Activated naive CD4-positive, alpha-beta T cell treated with anti-CD3 and anti-CD28 coated beads, Interleukin-2, amount 50 U/mL, for 72 hours (primary cell): ENCODE data around the gene DHRS2. TPM values are rescaled to one million over a fixed set of nuclear protein-coding genes. Genes with fewer than 3 reads are reported as not detected.
A peak's percentile ranks its signal among the peaks of the same experiment; 100 is the strongest.

Source experiments
- ATAC-seq, 2 donors: fragments of 150-1000 bp; cut with Tn5 transposase; 2 replicates each; pipeline ENCODE4 v1.10.0; 2021; ENCODE audit warnings: mild to moderate bottlenecking in 2 of 2, moderate library complexity in 2 of 2
- DNase-seq, 2 donors: peaks; one replicate each; pipeline ENCODE4 v3.0.0; 2021 to 2022; ENCODE audit warnings: low spot score in 2 of 2
- H3K27ac Mint-ChIP-seq, 2 donors: one replicate each; pipeline ENCODE4 v1.8.0; 2022; ENCODE audit warnings: mild to moderate bottlenecking in 2 of 2, mixed read lengths in 2 of 2
- H3K36me3 Mint-ChIP-seq, 2 donors: one replicate each; pipeline ENCODE4 v1.8.0; 2022; ENCODE audit warnings: mixed read lengths in 2 of 2
- H3K9me3 Mint-ChIP-seq, 2 donors: one replicate each; pipeline ENCODE4 v1.8.0; 2022; ENCODE audit warnings: mixed read lengths in 2 of 2
- total RNA-seq, 2 donors: library from RNA; stranded (reverse); gene quantifications; one replicate each; pipeline ENCODE4 v1.2.3, GENCODE V29; 2022

The DHRS2 gene
- total RNA-seq, 2 donors from 2014 or later, result 1.1 to 1.3 TPM

DNA sequence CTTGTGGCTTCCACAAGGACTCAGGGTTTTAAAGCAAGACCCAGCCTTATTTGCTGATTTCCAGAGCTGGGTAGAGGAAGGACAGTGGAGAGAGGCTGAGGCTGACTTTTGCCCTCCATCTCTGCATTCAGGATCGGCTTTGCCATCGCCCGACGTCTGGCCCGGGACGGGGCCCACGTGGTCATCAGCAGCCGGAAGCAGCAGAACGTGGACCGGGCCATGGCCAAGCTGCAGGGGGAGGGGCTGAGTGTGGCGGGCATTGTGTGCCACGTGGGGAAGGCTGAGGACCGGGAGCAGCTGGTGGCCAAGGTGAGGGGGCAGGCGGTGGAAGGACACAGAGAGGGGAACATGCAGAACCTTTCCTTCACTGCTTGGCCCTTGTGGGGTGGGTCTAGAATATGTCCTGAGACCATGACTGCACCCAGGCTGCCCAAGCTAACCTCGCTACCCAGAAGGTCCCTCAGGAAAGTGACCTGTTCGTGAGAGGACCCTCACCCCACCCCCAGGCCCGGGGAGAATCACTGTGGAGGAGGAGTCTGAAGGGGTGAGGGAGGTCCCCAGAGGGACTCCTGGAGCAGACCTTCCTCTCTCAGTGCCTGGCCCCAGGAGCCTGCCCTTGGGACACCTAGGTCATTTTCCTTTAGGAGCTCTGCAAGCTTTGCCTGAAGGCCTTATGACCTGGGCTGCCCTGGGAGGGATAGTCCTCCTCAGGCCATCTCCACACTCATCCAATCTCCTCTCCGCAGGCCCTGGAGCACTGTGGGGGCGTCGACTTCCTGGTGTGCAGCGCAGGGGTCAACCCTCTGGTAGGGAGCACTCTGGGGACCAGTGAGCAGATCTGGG lies 3.1 kb downstream of the DHRS2 start:
- Mint-ChIP-seq H3K9me3 (peaks cover 0 to 5% of the 10 kb centered on the region in 2 donors), H3K27ac (no peak overlapping the region), H3K36me3 (no peaks in the 10 kb centered on the region)
- ATAC-seq (no peak), DNase-seq (no peak)

GRCh38 chr14:23639891-23640523 lies 3.8 kb downstream of the DHRS2 start:
- H3K9me3 Mint-ChIP-seq, result peaks cover 0 to 5% of the 10 kb centered on the region in 2 donors
- no peaks in the 10 kb centered on the region for H3K36me3 Mint-ChIP-seq
- DNase-seq (no peak), ATAC-seq (no peak)
- H3K27ac Mint-ChIP-seq, result no peak overlapping the region

GRCh38 chr14:23640524-23641141 lies 4.5 kb downstream of the DHRS2 start:
- DNase-seq (no peak), ATAC-seq (no peak)
- H3K9me3 Mint-ChIP-seq, result peaks cover 0 to 5% of the 10 kb centered on the region in 2 donors
- no peaks in the 10 kb centered on the region for H3K36me3 Mint-ChIP-seq
- H3K27ac Mint-ChIP-seq, result no peak overlapping the region

DNA sequence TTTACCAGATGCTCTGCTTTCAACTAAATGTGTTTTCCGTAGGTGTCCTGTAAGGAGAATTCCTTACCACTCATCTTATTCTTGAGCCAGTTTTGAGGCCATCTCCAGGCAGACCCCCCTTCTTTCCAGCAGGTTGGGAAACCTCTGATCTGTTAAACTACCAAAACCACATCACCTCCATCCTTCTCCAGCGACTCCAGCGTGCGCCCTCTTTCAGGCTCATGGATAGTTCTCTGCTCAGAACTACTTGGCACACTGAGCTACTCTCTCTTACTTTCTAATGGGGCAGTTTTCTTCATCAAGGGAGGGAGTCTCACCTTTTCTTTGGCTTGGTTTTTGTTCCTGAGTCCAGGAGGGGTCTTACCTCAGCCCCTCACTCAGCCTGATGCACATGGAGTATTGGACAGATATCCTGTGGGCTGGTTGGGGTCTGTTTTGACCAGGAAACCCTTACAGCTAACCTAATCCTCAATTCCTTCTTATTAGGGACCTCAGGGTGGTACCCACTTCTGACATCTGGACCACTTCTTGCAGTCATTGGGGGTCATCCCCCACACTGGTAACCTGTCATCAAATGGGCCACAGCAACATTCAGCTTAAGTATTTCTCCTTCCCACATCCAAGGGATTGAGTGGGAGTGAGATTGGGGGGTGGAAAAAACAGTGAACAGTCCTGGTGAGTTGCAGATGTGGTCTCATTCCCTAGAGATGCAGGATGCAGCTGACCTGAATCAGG lies 5.2 kb downstream of the DHRS2 start:
- DNase-seq, result no peak
- Mint-ChIP-seq H3K27ac (no peak overlapping the region), H3K36me3 (no peaks in the 10 kb centered on the region), H3K9me3 (peaks cover 0 to 5% of the 10 kb centered on the region in 2 donors)
- no peak for ATAC-seq

DNA sequence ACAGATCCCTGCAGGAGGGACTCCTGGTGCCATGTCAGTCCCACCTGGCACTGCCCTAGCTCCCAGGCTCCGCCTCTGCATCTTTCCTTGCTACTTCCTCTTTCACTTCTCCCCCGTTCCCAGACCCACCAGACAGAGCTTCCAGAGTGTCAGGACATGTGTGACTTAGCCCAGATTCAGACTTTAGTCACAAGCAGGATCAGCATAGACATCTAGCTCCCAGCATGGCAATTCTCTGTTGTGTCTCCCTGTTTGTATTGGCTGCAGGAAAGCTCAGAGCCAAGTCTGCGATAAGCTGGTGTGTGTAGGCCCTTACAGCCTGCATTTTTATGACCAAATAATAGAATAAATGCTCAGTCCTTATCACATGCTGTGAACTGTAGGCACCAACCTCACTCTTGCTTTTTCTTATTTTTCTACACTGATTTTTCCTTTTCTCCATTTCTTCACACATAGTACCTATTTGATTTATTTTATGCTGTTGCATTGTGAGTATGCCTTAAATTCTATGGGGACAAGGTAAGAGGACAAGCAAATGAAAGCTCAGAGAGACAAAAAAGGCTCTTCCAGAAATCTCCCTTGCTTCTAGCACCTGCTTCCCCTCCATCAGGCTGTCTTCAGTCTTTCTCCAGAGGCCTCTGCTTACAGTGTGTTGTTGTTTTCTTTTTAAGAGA lies 5.9 kb downstream of the DHRS2 start:
- no peak for ATAC-seq
- DNase-seq, result no peak
- H3K9me3 Mint-ChIP-seq, result peaks cover 0 to 2% of the 10 kb centered on the region in 2 donors

GRCh38 chr14:23643533-23644194 lies 7.5 kb downstream of the DHRS2 start:
- DNase-seq, result no peak
- Mint-ChIP-seq H3K9me3 (no peaks in the 10 kb centered on the region), H3K36me3 (no peaks in the 10 kb centered on the region), H3K27ac (no peak overlapping the region)
- ATAC-seq, result no peak

More for the DNA sequence above, 5.9 kb downstream of the DHRS2 start:
- Mint-ChIP-seq H3K27ac (no peak overlapping the region), H3K36me3 (no peaks in the 10 kb centered on the region)

GRCh38 chr14:23644195-23644918 lies 8.2 kb downstream of the DHRS2 start:
- no peaks in the 10 kb centered on the region for H3K9me3 Mint-ChIP-seq
- H3K36me3 Mint-ChIP-seq, result no peaks in the 10 kb centered on the region
- no peak overlapping the region for H3K27ac Mint-ChIP-seq
- no peak for ATAC-seq
- no peak for DNase-seq

- ATAC-seq (no peak), DNase-seq (no peak)
- Mint-ChIP-seq H3K27ac (peak overlapping the region in 1 of 2 donors; percentile 77), H3K36me3 (no peaks in the 10 kb centered on the region), H3K9me3 (no peaks in the 10 kb centered on the region)
Observed at GRCh38 chr14:23644919-23645336, 8.8 kb downstream of the DHRS2 start.

GRCh38 chr14:23645504-23645811 lies 9.3 kb downstream of the DHRS2 start:
- DNase-seq (no peak), ATAC-seq (no peak)
- no peaks in the 10 kb centered on the region for H3K9me3 Mint-ChIP-seq
- no peaks in the 10 kb centered on the region for H3K36me3 Mint-ChIP-seq
- H3K27ac Mint-ChIP-seq, result peak overlapping the region in 1 of 2 donors; percentile 66

DNA sequence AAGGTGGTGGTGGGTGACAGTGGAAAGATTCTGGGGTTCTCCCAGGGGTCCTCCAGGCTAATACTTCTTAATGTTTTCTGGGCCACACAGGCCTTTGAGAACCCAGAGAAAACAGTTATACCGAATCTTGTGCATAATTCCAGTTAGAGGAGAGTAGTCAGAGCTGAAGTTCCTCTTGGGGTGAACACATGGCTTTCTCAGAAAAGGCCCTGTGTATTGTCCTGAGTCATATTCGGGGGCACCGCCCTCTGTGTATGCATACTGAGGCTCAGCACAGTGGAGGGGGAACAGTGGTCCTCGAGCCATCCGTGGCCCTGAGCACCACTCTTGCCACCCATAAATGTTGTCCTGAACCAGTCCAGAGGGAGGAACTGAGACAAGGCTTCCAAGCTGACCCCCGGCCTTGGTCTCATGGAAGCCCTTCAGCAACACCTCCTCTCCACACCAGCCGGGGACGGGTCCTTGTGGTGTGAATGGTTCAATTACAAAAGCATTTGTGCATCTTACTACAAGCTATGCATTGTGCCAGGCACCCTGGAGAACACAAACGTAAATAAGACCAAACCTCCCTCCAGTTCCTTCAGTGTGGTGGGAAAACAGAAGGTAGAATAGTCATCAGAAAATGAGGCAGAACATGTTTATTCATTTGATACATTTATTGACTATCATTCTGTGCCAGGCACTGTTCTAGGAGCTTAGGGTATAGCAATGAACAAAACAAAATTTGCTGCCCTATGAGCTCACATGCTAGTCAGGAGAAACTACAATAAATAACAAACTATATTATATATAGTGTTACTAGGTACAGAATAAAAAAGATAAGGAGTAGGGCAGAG lies 9.9 kb downstream of the DHRS2 start:
- DNase-seq (no peak), ATAC-seq (peak in 1 of 2 donors; percentile 73)
- no peaks in the 10 kb centered on the region for H3K36me3 Mint-ChIP-seq
- no peak overlapping the region for H3K27ac Mint-ChIP-seq
- no peaks in the 10 kb centered on the region for H3K9me3 Mint-ChIP-seq

GRCh38 chr14:23646648-23647549 lies 10.7 kb downstream of the DHRS2 start:
- ATAC-seq (no peak), DNase-seq (no peak)
- Mint-ChIP-seq H3K9me3 (no peaks in the 10 kb centered on the region), H3K36me3 (no peaks in the 10 kb centered on the region), H3K27ac (peak overlapping the region in 1 of 2 donors; percentile 82)

DNA sequence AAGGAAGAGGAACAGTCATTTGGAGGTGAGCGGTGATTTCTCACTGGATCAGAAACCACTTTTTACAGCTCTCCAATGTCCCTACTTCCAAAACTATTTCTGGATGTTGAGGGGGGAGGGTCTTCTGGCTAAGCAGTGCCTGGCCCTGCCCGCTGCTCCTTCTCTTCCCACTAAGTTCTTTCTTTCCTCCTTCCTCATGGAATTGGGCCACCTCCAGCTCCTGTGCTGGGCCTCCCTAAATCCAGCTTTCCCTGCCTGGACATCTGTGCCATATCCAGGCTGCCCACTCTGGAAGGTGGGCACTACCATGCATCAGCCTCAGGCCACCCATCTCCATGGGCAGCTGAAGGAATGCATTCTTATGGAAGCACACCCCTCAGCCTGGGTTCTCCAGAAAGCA lies 11.5 kb downstream of the DHRS2 start:
- no peak for ATAC-seq
- no peaks in the 10 kb centered on the region for H3K36me3 Mint-ChIP-seq
- peak overlapping the region; percentile 4 to 57 for H3K27ac Mint-ChIP-seq
- DNase-seq, result no peak
- no peaks in the 10 kb centered on the region for H3K9me3 Mint-ChIP-seq

- no peaks in the 10 kb centered on the region for H3K9me3 Mint-ChIP-seq
- no peak for ATAC-seq
- no peak for DNase-seq
Observed at GRCh38 chr14:23648764-23649460, 12.7 kb downstream of the DHRS2 start.

More at GRCh38 chr14:23648764-23649460, 12.7 kb downstream of the DHRS2 start:
- H3K36me3 Mint-ChIP-seq, result no peaks in the 10 kb centered on the region
- H3K27ac Mint-ChIP-seq, result no peak overlapping the region
